Ovary (tissue), 3 donors: ENCODE results near the gene FGGY.

Experiments used
- CTCF ChIP-seq, 3 donors: fragments of 450-650 bp in 2 of 3; fragments of 200-600 bp in 1 of 3; IDR thresholded peaks; one replicate each; pipeline versions ENCODE4 v1.5.1 to v1.8.0; 2016 to 2022; ENCODE audit warnings: antibody characterized with exemption in 3 of 3, mild to moderate bottlenecking in 1 of 3
- EP300 ChIP-seq: sonication (generic); formaldehyde crosslinking; IDR thresholded peaks from one replicate; pipeline ENCODE4 v1.6.1; 2017; ENCODE audit warnings: antibody characterized with exemption
- POLR2A ChIP-seq: fragments of 450-650 bp; IDR thresholded peaks from one replicate; pipeline ENCODE4 v1.6.1; 2017; ENCODE audit warnings: antibody characterized with exemption, mild to moderate bottlenecking, moderate library complexity
- donor health status: DM: no; HTN: no; CAD: no.

- TF ChIP-seq CTCF (IDR thresholded peaks at IDR 0.05) = no peak
- TF ChIP-seq POLR2A = no peak
- no peak for TF ChIP-seq EP300
Observed at GRCh38 chr1:59738591-59739015, 441.7 kb downstream of the FGGY start.
